Liver (tissue), 3 donors: Measurements from ENCODE around the gene R3HDML.
A peak's percentile ranks its signal among the peaks of the same experiment; 100 is the strongest.

Experiments
- ATF3 ChIP-seq: IDR thresholded peaks from 2 replicates; pipeline ENCODE4 v1.6.1; 2016; ENCODE audit warnings: antibody characterized with exemption
- CTCF ChIP-seq: fragments of 150-350 bp; IDR thresholded peaks from 2 replicates; pipeline ENCODE4 v1.5.1; 2017; ENCODE audit warnings: improper control_type of control experiment, low read depth, low read length; ENCODE audit not compliant: missing input control
- EGR1 ChIP-seq, 2 donors: IDR thresholded peaks; 2 replicates each; pipeline ENCODE4 v1.6.1; 2016 to 2018; ENCODE audit warnings: antibody characterized with exemption in 2 of 2, low read depth in 2 of 2
- GABPA ChIP-seq, 2 donors: IDR thresholded peaks in 1 of 2; conservative IDR thresholded peaks in 1 of 2; 2 replicates each; pipeline ENCODE4 v1.6.1; 2016; ENCODE audit warnings: antibody characterized with exemption in 2 of 2, mild to moderate bottlenecking in 1 of 2, moderate library complexity in 1 of 2
- JUND ChIP-seq, 2 donors: IDR thresholded peaks; 2 replicates each; pipeline ENCODE4 v1.6.1; 2016; ENCODE audit warnings: antibody characterized with exemption in 2 of 2
- MAX ChIP-seq: IDR thresholded peaks from 2 replicates; pipeline ENCODE4 v1.6.1; 2016; ENCODE audit warnings: antibody characterized with exemption
- RAD21 ChIP-seq, 2 donors: IDR thresholded peaks; 2 replicates each; pipeline ENCODE4 v1.6.1; 2016; ENCODE audit warnings: antibody characterized with exemption in 2 of 2, mild to moderate bottlenecking in 2 of 2
- REST ChIP-seq: IDR thresholded peaks from 2 replicates; pipeline ENCODE4 v1.6.1; 2016; ENCODE audit warnings: antibody characterized with exemption, mild to moderate bottlenecking
- RXRA ChIP-seq, 2 donors: IDR thresholded peaks; 2 replicates each; pipeline ENCODE4 v1.6.1; 2017 to 2018; ENCODE audit warnings: antibody characterized with exemption in 2 of 2, mild to moderate bottlenecking in 1 of 2
- SP1 ChIP-seq: IDR thresholded peaks from 2 replicates; pipeline ENCODE4 v1.6.1; 2018; ENCODE audit warnings: antibody characterized with exemption, mild to moderate bottlenecking
- TAF1 ChIP-seq: conservative IDR thresholded peaks from 2 replicates; pipeline ENCODE4 v1.6.1; 2016; ENCODE audit warnings: antibody characterized with exemption, mild to moderate bottlenecking
- YY1 ChIP-seq: IDR thresholded peaks from 2 replicates; pipeline ENCODE4 v1.6.1; 2016; ENCODE audit warnings: antibody characterized with exemption, mild to moderate bottlenecking
- donor health status: healthy.
- donor health status: healthy.

GRCh38 chr20:44357555-44358125 lies 20.8 kb downstream of the R3HDML start:
- TF ChIP-seq CTCF (no peak), RAD21 (IDR thresholded peaks at IDR 0.05) (no peak), MAX (no peak), YY1 (no peak), SP1 (no peak), TAF1 (no peak), ATF3 (no peak), REST (peak; percentile 3), RXRA (IDR thresholded peaks at IDR 0.05) (peak in 1 of 2 donors; percentile 16), GABPA (IDR thresholded peaks at IDR 0.05 in 1 of 2, conservative IDR thresholded peaks at IDR 0.05 in 1 of 2) (no peak), EGR1 (IDR thresholded peaks at IDR 0.05; ENCODE audit: low read depth in 2 of 2) (no peak), JUND (IDR thresholded peaks at IDR 0.05) (no peak)
